T-cell (primary cell): ENCODE data around the gene RARA. TPM values are rescaled to one million over a fixed set of nuclear protein-coding genes. Genes with fewer than 3 reads are reported as not detected.
"Not testable (repeated sequence)": the region's sequence is repeated elsewhere in the genome, so short reads cannot be mapped to it uniquely, and the experiment has no call there.

Experiments used
- ATAC-seq, 4 experiments: fragments of 200-7000 bp in 3 of 4; fragments of 150-1000 bp in 1 of 4; cut with Tn5 transposase; replicated peaks in 1 of 4; 1 replicate in 3 of 4; 2 replicates in 1 of 4; pipeline ENCODE4 v1.10.0; 2021; ENCODE audit warnings: moderate library complexity in 3 of 4, mild to moderate bottlenecking in 2 of 4, moderate number of reproducible peaks in 1 of 4
- CTCF ChIA-PET, 2 donors: fragments of 300-600 bp; sonication (Branson Sonifier 250); formaldehyde crosslinking; loops; one replicate each; lab custom pipeline; 2022; ENCODE audit warnings: antibody characterized with exemption in 2 of 2; lab: Charles Lee
- POLR2A ChIA-PET, 2 donors: fragments of 300-600 bp; sonication (Branson Sonifier 250); formaldehyde crosslinking; loops; one replicate each; lab custom pipeline; 2022; ENCODE audit warnings: antibody characterized with exemption in 2 of 2; lab: Charles Lee
- DNase-seq, 35 experiments: peaks; one replicate each; pipeline versions ENCODE4 v3.0.0 to v3.0.0-alpha.2; 2013 to 2023
- H3K27ac ChIP-seq: one replicate; pipeline ENCODE4 v1.5.1; 2013; ENCODE audit warnings: low read length
- H3K27me3 ChIP-seq, 2 experiments: replicated peaks in 1 of 2; 1 replicate in 1 of 2; 2 replicates in 1 of 2; pipeline versions ENCODE4 v1.6.1 to v1.7.0; 2013; ENCODE audit warnings: low read length in 1 of 2, mixed read lengths in 1 of 2; ENCODE audit not compliant: control insufficient read depth in 2 of 2, insufficient read depth in 2 of 2; ENCODE audit errors: extremely low read depth in 1 of 2
- H3K36me3 ChIP-seq, 2 donors: 1 replicate in 1 of 2; 2 replicates in 1 of 2; pipeline versions ENCODE4 v1.6.1 to v1.7.0; 2013; ENCODE audit warnings: low read length in 1 of 2; ENCODE audit not compliant: control insufficient read depth in 2 of 2, insufficient read depth in 1 of 2; ENCODE audit errors: extremely low read depth in 1 of 2
- H3K4me1 ChIP-seq, 2 experiments: 1 replicate in 1 of 2; 2 replicates in 1 of 2; pipeline versions ENCODE4 v1.6.1 to v1.7.0; 2013; ENCODE audit warnings: low read length in 2 of 2, mixed read lengths in 1 of 2; ENCODE audit not compliant: insufficient read depth in 2 of 2, control insufficient read depth in 1 of 2; ENCODE audit errors: extremely low read depth in 1 of 2
- H3K4me3 ChIP-seq, 2 donors: 1 replicate in 1 of 2; 2 replicates in 1 of 2; pipeline versions ENCODE4 v1.5.1 to v1.7.0; 2013; ENCODE audit warnings: mild to moderate bottlenecking in 2 of 2, low read length in 1 of 2, moderate library complexity in 1 of 2; ENCODE audit not compliant: control insufficient read depth in 1 of 2; ENCODE audit errors: extremely low read depth in 1 of 2
- H3K9me3 ChIP-seq: 2 replicates; pipeline ENCODE4 v1.7.0; 2013
- H3K27ac Mint-ChIP-seq, 2 donors: one replicate each; pipeline ENCODE4 v1.8.0; 2020 to 2021; ENCODE audit warnings: mild to moderate bottlenecking in 2 of 2, mixed read lengths in 2 of 2
- H3K27me3 Mint-ChIP-seq, 2 donors: one replicate each; pipeline ENCODE4 v1.8.0; 2021 to 2022; ENCODE audit warnings: mixed read lengths in 2 of 2
- H3K36me3 Mint-ChIP-seq: one replicate; pipeline ENCODE4 v1.8.0; 2021; ENCODE audit warnings: mixed read lengths
- H3K4me1 Mint-ChIP-seq, 3 donors: one replicate each; pipeline ENCODE4 v1.8.0; 2020 to 2022; ENCODE audit warnings: mixed read lengths in 3 of 3, mild to moderate bottlenecking in 1 of 3
- H3K4me3 Mint-ChIP-seq, 3 donors: one replicate each; pipeline ENCODE4 v1.8.0; 2020 to 2022; ENCODE audit warnings: mild to moderate bottlenecking in 3 of 3, mixed read lengths in 3 of 3, moderate library complexity in 3 of 3
- H3K9me3 Mint-ChIP-seq, 3 donors: one replicate each; pipeline ENCODE4 v1.8.0; 2020 to 2022; ENCODE audit warnings: mixed read lengths in 3 of 3
- WGBS: methylation state at CpG from one replicate; pipeline ENCODE4 v1.1.5; 2013; ENCODE audit warnings: missing lambda C conversion rate; ENCODE audit not compliant: insufficient coverage; 5-methylcytosine and 5-hydroxymethylcytosine counted together
- total RNA-seq, 35 experiments: library from RNA in 6 of 35; stranded (reverse) in 6 of 35; fragments of 120-200 nt in 1 of 35; gene quantifications; one replicate each; pipeline versions ENCODE4 v1.2.1 to v1.2.4 and lab custom pipeline; 2013 to 2026

The RARA gene
- total RNA-seq, 5 donors from 2014 or later (not counting 1 experiment from before 2014, with no cell fraction given): 46.8 to 90.7 (median 69.1) TPM

DNA sequence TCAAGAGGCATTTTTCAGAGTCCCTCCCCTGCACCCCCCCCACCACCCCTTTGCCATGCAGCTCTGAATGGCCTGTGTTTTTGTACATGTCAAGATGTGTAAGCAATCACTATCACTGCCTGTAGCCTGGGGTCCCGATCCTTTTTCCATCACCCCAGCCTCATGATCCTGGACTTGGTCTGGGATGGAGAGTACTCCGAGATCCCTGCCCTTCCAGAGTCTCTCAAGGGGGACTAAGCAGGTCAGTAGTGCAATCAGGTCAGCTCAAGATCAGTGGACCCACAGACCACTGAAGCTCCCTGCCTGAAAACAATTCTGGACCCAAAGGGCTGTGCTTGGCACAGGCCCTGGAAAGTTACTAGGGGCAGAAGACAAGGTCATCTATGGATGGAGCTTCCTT lies 63.1 kb downstream of the RARA start:
- ChIA-PET POLR2A (interaction anchor here in 1 of 2 donors (0.8 kb wide), 1 partner anchor 408 kb away, joined by 3 read pairs; no protein-coding TSS in a partner anchor), CTCF (interaction anchor here (0.5 to 0.7 kb wide), 3 partner anchors 17 to 463 kb away, joined by 3 to 6 read pairs (median 3); no protein-coding TSS in a partner anchor)
- Histone ChIP-seq H3K9me3 (no peaks in the 10 kb centered on the region), H3K4me1 (peaks cover 0 to 4% of the 10 kb centered on the region in 2 experiments), H3K27ac (no peak overlapping the region), H3K36me3 (no peaks in the 10 kb centered on the region), H3K27me3 (no peaks in the 10 kb centered on the region), H3K4me3 (no peak overlapping the region)
- H3K4me1 Mint-ChIP-seq: peaks cover 5 to 9% (median 5%) of the 10 kb centered on the region in 3 donors
- H3K27ac Mint-ChIP-seq: no peak overlapping the region
- H3K27me3 Mint-ChIP-seq: peaks cover 0 to 1% of the 10 kb centered on the region in 2 donors
- no peak overlapping the region for H3K4me3 Mint-ChIP-seq
- no peaks in the 10 kb centered on the region for H3K9me3 Mint-ChIP-seq
- DNase-seq (no peak), ATAC-seq (no peak)
- no peaks in the 10 kb centered on the region for H3K36me3 Mint-ChIP-seq
- WGBS: 100% methylated on average over 2 of the region's 2 CpGs

DNA sequence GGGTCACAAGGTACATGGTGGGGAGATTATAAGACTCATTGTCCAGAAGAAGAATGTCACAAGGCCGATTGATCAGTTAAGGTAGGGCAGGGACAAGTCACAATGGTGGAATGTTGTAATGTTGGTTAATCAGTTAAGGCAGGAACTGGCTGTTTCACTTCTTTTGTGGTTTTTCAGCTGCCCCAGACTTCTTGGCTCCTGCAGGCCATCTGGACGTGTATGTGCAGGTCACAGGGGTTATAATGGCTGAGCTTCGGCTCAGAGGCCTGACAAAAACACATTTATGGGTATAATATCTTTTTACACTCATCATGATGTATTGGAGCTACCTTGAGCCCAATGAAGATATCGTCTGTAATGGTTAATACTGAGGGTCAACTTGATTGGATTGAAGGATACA lies 63.7 kb downstream of the RARA start:
- WGBS: 65% methylated on average over 2 of the region's 4 CpGs
- H3K27ac ChIP-seq, ATAC-seq, POLR2A ChIA-PET, H3K9me3 ChIP-seq, H3K36me3 Mint-ChIP-seq, H3K4me3 Mint-ChIP-seq, H3K4me1 ChIP-seq, DNase-seq, H3K27ac Mint-ChIP-seq, H3K9me3 Mint-ChIP-seq, H3K27me3 ChIP-seq, H3K4me3 ChIP-seq, H3K36me3 ChIP-seq, H3K27me3 Mint-ChIP-seq: not testable (repeated sequence)
- H3K4me1 Mint-ChIP-seq: peaks cover 5 to 10% (median 5%) of the 10 kb centered on the region in 3 donors
- CTCF ChIA-PET: interaction anchor here in 1 of 2 donors (0.5 to 0.7 kb wide), 2 partner anchors 126 to 464 kb away, joined by 3 to 6 read pairs; no protein-coding TSS in a partner anchor

DNA sequence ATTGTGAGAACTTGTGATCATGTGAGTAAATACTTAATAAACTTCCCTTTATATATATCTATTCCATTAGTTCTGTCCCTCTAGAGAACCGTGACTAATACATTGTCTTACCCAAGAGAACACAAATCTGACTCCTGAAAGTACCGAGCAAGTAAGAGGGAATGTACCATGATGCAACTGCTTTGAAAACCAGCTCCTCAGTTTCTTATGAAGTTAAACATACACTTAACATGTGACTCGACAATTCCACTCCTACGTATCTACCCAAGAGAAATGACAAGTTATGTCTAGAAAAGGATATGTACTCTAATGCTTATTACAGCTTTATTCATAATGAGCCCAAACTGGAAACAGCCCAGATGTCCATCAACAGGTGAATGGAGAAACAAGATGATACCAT lies 64.3 kb downstream of the RARA start:
- DNase-seq (no peak), ATAC-seq (no peak)
- Histone ChIP-seq H3K27me3 (no peaks in the 10 kb centered on the region), H3K9me3 (no peaks in the 10 kb centered on the region), H3K27ac (no peak overlapping the region), H3K36me3 (no peaks in the 10 kb centered on the region), H3K4me3 (no peak overlapping the region), H3K4me1 (peaks cover 0 to 4% of the 10 kb centered on the region in 2 experiments)
- ChIA-PET CTCF (interaction anchor here in 1 of 2 donors (0.6 to 0.7 kb wide), 3 partner anchors 15 to 126 kb away, joined by 3 read pairs; no protein-coding TSS in a partner anchor), POLR2A (no interaction called here)
- H3K27ac Mint-ChIP-seq: no peak overlapping the region
- H3K4me3 Mint-ChIP-seq: no peak overlapping the region
- no CpG with 5 or more reads among the region's 4 CpGs for WGBS
- no peaks in the 10 kb centered on the region for H3K36me3 Mint-ChIP-seq
- peaks cover 5 to 10% (median 5%) of the 10 kb centered on the region in 3 donors for H3K4me1 Mint-ChIP-seq
- peaks cover 0 to 1% of the 10 kb centered on the region in 2 donors for H3K27me3 Mint-ChIP-seq
- H3K9me3 Mint-ChIP-seq: no peaks in the 10 kb centered on the region

DNA sequence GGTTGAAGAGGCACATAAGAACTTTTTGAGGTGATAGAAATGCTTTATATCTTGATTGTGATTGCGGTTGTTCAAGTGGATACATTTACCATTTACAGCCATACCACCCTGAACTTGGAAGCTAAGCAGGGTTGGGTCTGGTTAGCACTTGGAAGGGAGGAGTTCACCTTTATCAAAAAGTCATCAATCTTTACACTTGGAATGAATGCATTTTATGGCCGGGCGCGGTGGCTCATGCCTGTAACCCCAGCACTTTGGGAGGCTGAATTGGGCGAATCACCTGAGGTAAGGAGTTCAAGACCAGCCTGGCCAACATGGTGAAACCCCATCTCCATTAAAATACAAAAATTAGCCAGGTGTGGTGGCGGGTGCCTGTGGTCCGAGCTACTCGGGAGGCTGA lies 65.0 kb downstream of the RARA start:
- ChIA-PET POLR2A (no interaction called here), CTCF (no interaction called here)
- H3K36me3 Mint-ChIP-seq: no peaks in the 10 kb centered on the region
- peaks cover 0 to 1% of the 10 kb centered on the region in 2 donors for H3K27me3 Mint-ChIP-seq
- no peak for ATAC-seq
- no peaks in the 10 kb centered on the region for H3K27me3 ChIP-seq
- H3K4me3 ChIP-seq: no peak overlapping the region
- no peaks in the 10 kb centered on the region for H3K36me3 ChIP-seq
- no peak overlapping the region for H3K27ac ChIP-seq
- peaks cover 0 to 4% of the 10 kb centered on the region in 2 experiments for H3K4me1 ChIP-seq
- H3K9me3 ChIP-seq: no peaks in the 10 kb centered on the region
- 89% methylated on average over 4 of the region's 8 CpGs for WGBS
- H3K4me3 Mint-ChIP-seq: no peak overlapping the region
- no peak for DNase-seq
- peaks cover 5 to 10% (median 5%) of the 10 kb centered on the region in 3 donors for H3K4me1 Mint-ChIP-seq
- no peak overlapping the region for H3K27ac Mint-ChIP-seq
- H3K9me3 Mint-ChIP-seq: no peaks in the 10 kb centered on the region

DNA sequence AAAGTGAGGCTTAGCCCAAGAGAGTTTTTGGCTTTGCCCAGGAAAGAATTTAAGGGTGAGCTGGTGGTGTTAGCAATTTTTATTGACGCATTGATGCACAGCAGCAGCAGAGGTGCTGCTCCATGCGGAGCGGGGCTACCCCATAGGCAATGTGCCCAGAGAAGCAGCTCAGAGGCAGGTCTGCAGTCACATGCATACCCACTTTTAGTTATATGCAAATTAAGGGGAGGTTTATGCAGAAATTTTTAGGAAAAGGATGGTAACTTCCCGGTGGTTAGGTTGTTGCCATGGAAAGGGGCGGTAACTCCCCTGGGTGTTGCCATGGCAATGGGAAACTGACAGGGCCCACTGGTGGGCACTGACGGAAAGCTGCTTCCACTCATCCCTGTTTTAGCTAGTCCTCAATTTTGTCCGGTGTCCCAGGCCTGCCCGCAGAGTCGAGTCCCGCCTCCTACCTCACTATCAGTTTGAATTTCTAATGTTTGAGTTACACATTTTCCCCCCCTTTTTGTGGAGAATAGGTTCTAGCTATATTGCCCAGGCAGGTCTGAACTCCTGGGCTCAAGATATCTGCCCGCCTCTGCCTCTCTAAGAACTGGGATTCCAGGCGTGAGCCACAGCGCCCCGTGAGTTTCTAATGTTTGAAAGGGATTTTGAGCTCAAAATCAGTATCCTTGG lies 66.0 kb downstream of the RARA start:
- ATAC-seq: no peak
- no peak overlapping the region for H3K27ac Mint-ChIP-seq

DNA sequence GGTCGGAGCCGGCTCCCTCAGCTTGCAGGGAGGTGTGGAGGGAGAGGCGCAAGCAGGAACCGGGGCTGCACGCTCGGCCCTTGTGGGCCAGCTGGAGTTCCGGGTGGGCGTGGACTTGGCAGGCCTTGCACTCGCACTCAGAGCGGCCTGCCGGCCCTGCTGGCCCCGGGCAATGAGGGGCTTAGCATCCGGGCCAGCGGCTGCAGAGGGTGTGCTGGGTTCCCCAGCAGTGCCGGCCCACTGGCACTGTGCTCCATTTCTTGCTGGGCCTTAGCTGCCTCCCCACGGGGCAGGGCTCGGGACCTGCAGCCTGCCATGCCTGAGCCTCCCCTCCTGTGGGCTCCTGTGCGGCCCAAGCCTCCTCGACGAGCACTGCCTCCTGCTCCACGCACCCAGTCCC lies 66.8 kb downstream of the RARA start:
- H3K4me1 ChIP-seq, ATAC-seq, DNase-seq, H3K27ac Mint-ChIP-seq, CTCF ChIA-PET, H3K4me3 ChIP-seq, POLR2A ChIA-PET, H3K9me3 ChIP-seq, H3K27ac ChIP-seq, H3K9me3 Mint-ChIP-seq, H3K27me3 Mint-ChIP-seq, H3K36me3 Mint-ChIP-seq, H3K27me3 ChIP-seq, H3K36me3 ChIP-seq, H3K4me3 Mint-ChIP-seq: not testable (repeated sequence)
- peaks cover 5 to 10% (median 5%) of the 10 kb centered on the region in 3 donors for H3K4me1 Mint-ChIP-seq
- WGBS: 93% methylated on average over 19 of the region's 21 CpGs

More for the DNA sequence above, 66.0 kb downstream of the RARA start:
- Mint-ChIP-seq H3K36me3 (no peaks in the 10 kb centered on the region), H3K4me3 (no peak overlapping the region), H3K27me3 (peaks cover 0 to 1% of the 10 kb centered on the region in 2 donors), H3K9me3 (no peaks in the 10 kb centered on the region), H3K4me1 (peaks cover 5 to 10% (median 5%) of the 10 kb centered on the region in 3 donors)
- POLR2A ChIA-PET: no interaction called here
- DNase-seq: no peak
- Histone ChIP-seq H3K36me3 (no peaks in the 10 kb centered on the region), H3K9me3 (no peaks in the 10 kb centered on the region), H3K4me3 (no peak overlapping the region), H3K27ac (no peak overlapping the region), H3K4me1 (peaks cover 0 to 4% of the 10 kb centered on the region in 2 experiments), H3K27me3 (no peaks in the 10 kb centered on the region)
- CTCF ChIA-PET: no interaction called here
- WGBS: 95% methylated on average over 4 of the region's 14 CpGs
